GM06990 (cell line): ENCODE results near the gene RIPOR3.
"Not testable (repeated sequence)": the region's sequence is repeated elsewhere in the genome, so short reads cannot be mapped to it uniquely, and the experiment has no call there.

Source experiments
- DNase-seq: peaks from one replicate; pipeline ENCODE4 v3.0.0-alpha.2; 2011; ENCODE audit not compliant: insufficient read length; ENCODE audit errors: extremely low read depth
- H3K27me3 ChIP-seq: replicated peaks from 2 replicates; pipeline ENCODE4 v1.6.0; 2011; ENCODE audit warnings: low read length; ENCODE audit not compliant: control insufficient read depth, insufficient read depth
- H3K36me3 ChIP-seq: 2 replicates; pipeline ENCODE4 v1.5.1; 2011; ENCODE audit warnings: low read length; ENCODE audit not compliant: control insufficient read depth, insufficient read depth
- H3K4me3 ChIP-seq: replicated peaks from 2 replicates; pipeline ENCODE4 v1.5.1; 2011; ENCODE audit warnings: low read depth, mild to moderate bottlenecking, control low read depth, low read length
- TF ChIP-seq, protein P1 (sequence below): IDR thresholded peaks from 2 replicates; pipeline ENCODE4 v1.5.1; 2011; ENCODE audit warnings: low read length, control low read depth, mild to moderate bottlenecking, inconsistent platforms; ENCODE audit not compliant: insufficient read depth, poor library complexity, severe bottlenecking

RIPOR3 gene

GRCh38 chr20:50673466-50674137 is 17.7 kb downstream of the RIPOR3 start:
- Histone ChIP-seq H3K27me3 (no peaks in the 10 kb centered on the region; the same call in 1 of the 2 replicates), H3K4me3 (no peak overlapping the region), H3K36me3 (no peaks in the 10 kb centered on the region)
- TF ChIP-seq, protein P1, sequence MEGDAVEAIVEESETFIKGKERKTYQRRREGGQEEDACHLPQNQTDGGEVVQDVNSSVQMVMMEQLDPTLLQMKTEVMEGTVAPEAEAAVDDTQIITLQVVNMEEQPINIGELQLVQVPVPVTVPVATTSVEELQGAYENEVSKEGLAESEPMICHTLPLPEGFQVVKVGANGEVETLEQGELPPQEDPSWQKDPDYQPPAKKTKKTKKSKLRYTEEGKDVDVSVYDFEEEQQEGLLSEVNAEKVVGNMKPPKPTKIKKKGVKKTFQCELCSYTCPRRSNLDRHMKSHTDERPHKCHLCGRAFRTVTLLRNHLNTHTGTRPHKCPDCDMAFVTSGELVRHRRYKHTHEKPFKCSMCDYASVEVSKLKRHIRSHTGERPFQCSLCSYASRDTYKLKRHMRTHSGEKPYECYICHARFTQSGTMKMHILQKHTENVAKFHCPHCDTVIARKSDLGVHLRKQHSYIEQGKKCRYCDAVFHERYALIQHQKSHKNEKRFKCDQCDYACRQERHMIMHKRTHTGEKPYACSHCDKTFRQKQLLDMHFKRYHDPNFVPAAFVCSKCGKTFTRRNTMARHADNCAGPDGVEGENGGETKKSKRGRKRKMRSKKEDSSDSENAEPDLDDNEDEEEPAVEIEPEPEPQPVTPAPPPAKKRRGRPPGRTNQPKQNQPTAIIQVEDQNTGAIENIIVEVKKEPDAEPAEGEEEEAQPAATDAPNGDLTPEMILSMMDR: no peak
- no peak for DNase-seq

DNA sequence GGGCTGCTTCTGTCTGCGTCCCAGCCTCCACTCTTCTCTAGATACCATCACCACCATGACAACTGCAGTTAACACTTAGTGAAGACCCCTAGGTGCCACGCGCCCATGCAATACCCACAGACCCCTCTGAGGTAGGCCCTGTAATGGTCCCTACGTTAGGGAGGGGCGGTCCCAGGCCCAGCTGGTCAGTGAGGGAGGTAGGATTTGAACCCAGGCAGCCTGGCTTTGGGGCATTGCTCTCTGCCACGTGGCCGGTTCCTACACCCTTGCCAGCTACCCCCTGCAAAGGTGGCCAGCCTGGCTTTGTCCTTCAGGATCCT is 18.2 kb downstream of the RIPOR3 start:
- H3K36me3 ChIP-seq: no peaks in the 10 kb centered on the region
- TF ChIP-seq, protein P1: no peak
- no peaks in the 10 kb centered on the region; the same call in 1 of the 2 replicates for H3K27me3 ChIP-seq
- DNase-seq: no peak
- H3K4me3 ChIP-seq: no peak overlapping the region

DNA sequence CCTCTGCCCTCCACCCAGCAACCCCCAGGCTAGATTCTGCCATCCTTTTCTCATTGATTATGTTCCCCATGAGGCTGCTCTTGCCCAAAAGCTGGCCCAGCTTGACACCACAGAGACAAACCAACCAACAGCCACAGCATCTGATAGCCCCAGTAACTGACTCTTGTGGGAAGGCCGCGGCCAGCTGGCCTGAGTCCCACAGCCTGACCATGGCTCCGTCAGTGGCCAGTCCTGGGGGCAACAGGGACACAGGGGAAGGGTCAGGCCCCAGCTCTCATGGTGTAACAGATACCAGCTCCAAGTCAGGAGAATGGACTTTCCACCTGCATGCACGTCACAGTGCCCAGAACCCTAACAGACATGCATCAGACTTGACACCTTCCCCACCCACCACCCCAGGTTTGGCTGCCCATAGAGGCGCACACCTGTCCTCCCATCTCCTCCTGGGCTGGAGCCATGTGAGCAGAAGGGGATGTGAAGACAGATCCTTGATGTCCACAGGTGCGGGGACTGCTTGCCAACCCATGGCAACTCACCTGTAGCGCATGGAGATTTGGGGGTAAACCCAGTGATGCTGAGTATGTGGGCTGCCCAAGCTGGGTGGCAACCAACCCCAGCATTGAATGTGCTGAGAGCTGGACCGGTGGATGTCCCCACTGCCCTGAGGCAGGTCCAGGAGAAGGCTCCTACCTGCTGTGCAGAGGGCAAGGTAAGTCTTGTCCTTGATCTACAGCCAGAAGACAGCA is 18.8 kb downstream of the RIPOR3 start:
- no peaks in the 10 kb centered on the region for H3K36me3 ChIP-seq
- TF ChIP-seq, protein P1: no peak
- no peak for DNase-seq
- H3K4me3 ChIP-seq: no peak overlapping the region
- no peaks in the 10 kb centered on the region for H3K27me3 ChIP-seq

DNA sequence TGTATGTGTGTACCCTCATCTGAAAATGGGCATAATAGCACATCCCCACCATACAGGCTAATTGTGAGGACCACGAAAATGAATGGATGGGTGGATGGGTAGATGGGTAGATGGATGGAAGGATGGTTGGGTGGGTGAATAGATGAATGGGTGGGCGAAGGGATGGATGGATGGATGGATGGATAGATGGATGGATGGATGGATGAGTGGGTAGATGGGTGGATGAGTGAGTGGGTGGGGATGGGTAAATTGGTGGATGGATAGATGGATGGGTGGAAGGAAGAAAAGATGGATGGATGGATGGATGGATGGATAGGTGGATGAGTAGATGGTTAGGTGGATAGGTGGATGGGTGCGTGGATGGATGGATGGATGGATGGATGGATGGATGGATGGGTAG is 19.7 kb downstream of the RIPOR3 start:
- Histone ChIP-seq H3K27me3 (no peaks in the 10 kb centered on the region), H3K36me3 (no peaks in the 10 kb centered on the region), H3K4me3 (no peak overlapping the region)
- TF ChIP-seq, protein P1: no peak
- no peak for DNase-seq

DNA sequence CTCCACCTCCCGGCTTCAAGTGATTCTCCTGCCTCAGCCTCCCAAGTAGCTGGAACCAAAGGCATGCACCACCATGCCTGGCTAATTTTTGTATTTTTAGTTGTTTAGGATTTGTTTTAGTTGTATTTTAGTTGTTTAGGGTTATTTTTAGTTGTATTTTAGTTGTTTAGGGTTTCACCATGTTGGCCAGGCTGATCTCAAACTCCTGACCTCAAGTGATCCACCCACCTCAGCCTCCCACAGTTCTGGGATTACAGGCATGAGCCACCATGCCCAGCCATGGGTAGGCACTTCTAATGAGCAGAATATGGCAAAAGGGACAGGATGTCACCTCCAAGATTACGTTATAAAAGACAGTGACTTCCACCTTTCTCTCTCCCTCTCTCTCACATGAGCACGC is 20.3 kb downstream of the RIPOR3 start:
- not testable (repeated sequence) for DNase-seq, H3K36me3 ChIP-seq, H3K27me3 ChIP-seq, H3K4me3 ChIP-seq

DNA sequence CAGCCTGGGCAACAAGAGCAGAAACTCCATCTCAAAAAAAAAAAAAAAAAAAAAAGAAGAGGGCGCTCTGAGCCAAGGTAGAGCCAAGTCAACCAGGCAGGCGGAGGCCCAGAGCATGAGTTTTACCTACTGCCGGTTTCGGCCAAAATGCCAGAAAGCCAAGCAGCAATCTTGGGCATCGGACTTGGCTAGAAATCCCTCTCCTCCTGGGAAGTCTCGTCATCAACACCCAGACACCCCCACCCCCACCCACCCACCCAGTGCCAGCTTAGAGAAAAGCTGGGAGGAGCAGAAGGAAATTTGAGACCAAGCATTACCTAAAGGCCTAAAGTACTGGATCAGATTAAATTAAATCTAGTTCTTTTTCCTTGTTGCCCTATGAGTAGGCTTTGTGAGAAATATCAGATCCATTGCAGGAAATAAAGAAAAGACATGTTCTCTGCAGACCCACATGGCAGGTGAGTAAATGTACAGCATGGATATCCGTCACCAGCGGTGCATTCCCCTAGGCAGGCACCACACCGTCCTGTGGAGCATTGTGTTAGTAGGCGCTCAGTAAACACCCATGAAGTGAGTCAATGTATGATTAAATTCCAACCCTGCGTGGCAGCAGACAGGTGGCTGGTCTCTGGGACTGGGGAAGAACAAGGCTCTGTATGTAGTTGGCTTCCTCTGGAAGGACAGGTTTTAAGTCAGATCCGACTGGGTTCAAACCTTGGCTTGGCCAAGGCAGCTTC is 21.0 kb downstream of the RIPOR3 start:
- no peak for DNase-seq
- Histone ChIP-seq H3K4me3 (no peak overlapping the region), H3K36me3 (no peaks in the 10 kb centered on the region), H3K27me3 (no peaks in the 10 kb centered on the region)
- TF ChIP-seq, protein P1: no peak
